Heart left ventricle (tissue), 16 donors: ENCODE results near the gene DAB2. TPM values are rescaled to one million over a fixed set of nuclear protein-coding genes. Genes with fewer than 3 reads are reported as not detected.

Source experiments
- ATAC-seq, 4 donors: fragments of 200-7000 bp; cut with Tn5 transposase; one replicate each; pipeline ENCODE4 v1.9.1; 2020 to 2022; ENCODE audit warnings: moderate library complexity in 4 of 4, mild to moderate bottlenecking in 3 of 4, moderate number of reproducible peaks in 1 of 4
- DNase-seq, 5 donors: peaks; one replicate each; pipeline ENCODE4 v3.0.0-alpha.2; 2020
- H3K27ac ChIP-seq, 12 donors: fragments of 200-600 bp; sonication (generic) in 4 of 12; one replicate each; pipeline versions ENCODE4 v1.5.0 to v1.8.0; 2016 to 2022; ENCODE audit warnings: mild to moderate bottlenecking in 2 of 12
- H3K27me3 ChIP-seq, 9 donors: fragments of 200-600 bp; sonication (generic) in 2 of 9; one replicate each; pipeline versions ENCODE4 v1.5.1 to v1.8.0; 2016 to 2022; ENCODE audit warnings: mild to moderate bottlenecking in 3 of 9
- H3K36me3 ChIP-seq, 9 donors: fragments of 200-600 bp; sonication (generic) in 2 of 9; one replicate each; pipeline versions ENCODE4 v1.5.0 to v1.8.0; 2018 to 2022; ENCODE audit warnings: mild to moderate bottlenecking in 2 of 9
- H3K4me1 ChIP-seq, 12 donors: fragments of 200-600 bp; sonication (generic) in 4 of 12; one replicate each; pipeline versions ENCODE4 v1.5.0 to v1.8.0; 2016 to 2022; ENCODE audit warnings: mild to moderate bottlenecking in 3 of 12
- H3K4me3 ChIP-seq, 12 donors: fragments of 200-600 bp; sonication (generic) in 4 of 12; one replicate each; pipeline versions ENCODE4 v1.5.0 to v1.8.0; 2017 to 2022; ENCODE audit warnings: mild to moderate bottlenecking in 9 of 12, moderate library complexity in 4 of 12
- H3K9me3 ChIP-seq, 12 donors: fragments of 200-600 bp; sonication (generic) in 4 of 12; one replicate each; pipeline versions ENCODE4 v1.5.0 to v1.8.0; 2016 to 2022; ENCODE audit warnings: mild to moderate bottlenecking in 1 of 12
- POLR2A ChIP-seq, 2 donors: fragments of 450-650 bp; IDR thresholded peaks; one replicate each; pipeline ENCODE4 v1.6.1; 2017; ENCODE audit warnings: antibody characterized with exemption in 2 of 2, mild to moderate bottlenecking in 2 of 2, moderate library complexity in 2 of 2
- WGBS, 4 donors: extraction: QIAGEN DNeasy Blood & Tissue Kit in 2 of 4; methylation state at CpG; one replicate each; pipeline versions ENCODE4 v1.1.5 to v1.1.7; 2013 to 2018; 5-methylcytosine and 5-hydroxymethylcytosine counted together
- intact Hi-C, 10 donors: fragments of 100-400 bp; cut with DNase I; formaldehyde crosslinking; loops; one replicate each; pipeline versions ENCODE4 v1.11.1 to v1.14.2; 2022
- polyA plus RNA-seq, 2 donors: library from polyadenylated mRNA; stranded (reverse); fragments of 200-250 nt; gene quantifications; one replicate each; pipeline ENCODE4 v1.2.3, GENCODE V29; 2013
- total RNA-seq, 9 donors: library from RNA; depleted of rRNA in 2 of 9; stranded (reverse); fragments of >200 nt in 2 of 9; fragmentation: NEBNext Ultra II Directional in 3 of 9; extraction: Animal tissue kit (Norgen Biotek cat#: 25700) in 3 of 9; gene quantifications; one replicate each; pipeline versions ENCODE4 v1.1.0 to v1.2.4, GENCODE V29; 2016 to 2023
- TF ChIP-seq, protein P1 (sequence below), 12 donors: fragments of 200-600 bp; sonication (generic) in 4 of 12; IDR thresholded peaks; one replicate each; pipeline versions ENCODE4 v1.5.0 to v1.8.0; 2018 to 2022; ENCODE audit warnings: antibody characterized with exemption in 12 of 12, mild to moderate bottlenecking in 5 of 12
- donor health status: ischemic (EF 13 %, LVEDD 7.1; RV severe dilation, severe dysfunction).
- donor health status: healthy with polysubstance abuse.
- donor health status: DM: no; HTN: yes; CAD: no.
- donor health status: DM: no; HTN: no; CAD: no.
- donor health status: ischemic (EF 25% LVEDD 6.9; RV normal size, moderate dysfunction).
- donor health status: ischemic (EF 25% LVEDD 5.7; RV mildly dilated, moderate dysfunction).
- donor health status: healthy.
- donor health status: DM: yes; HTN: yes; CAD: no.
- donor health status: ischemic (EF 35%, LVEDD 5.7; RV mildly dilated, moderate dysfunction).
- donor health status: nonischemic (EF 11% LVEDD 7.7; RV severe dilation, severe dysfunction).
- donor health status: DM: yes; HTN: yes; CAD: no.
- donor health status: PGD.
- donor health status: ischemic (EF 29% LVEDD 5.4; RV normal size, mild dysfunction).
- donor health status: nonischemic (EF 23%, LVEDD 6.1; RV moderate dilation, normal function).

The DAB2 gene
- total and polyA plus RNA-seq, 11 donors: 7.8 to 157 (median 24.9) TPM

GRCh38 chr5:39426746-39427105 is 1.9 kb upstream of the DAB2 start:
- Histone ChIP-seq H3K4me1 (peaks cover 0 to 39% (median 28%) of the 10 kb centered on the region in 12 donors), H3K4me3 (peak overlapping the region in 2 of 12 donors; percentile 68 to 76), H3K27me3 (peaks cover 0 to 5% (median 0%) of the 10 kb centered on the region in 9 donors), H3K36me3 (no peaks in the 10 kb centered on the region), H3K27ac (peak overlapping the region in 11 of 12 donors; percentile 6 to 91 (median 74)), H3K9me3 (no peaks in the 10 kb centered on the region)
- DNase-seq (no peak), ATAC-seq (no peak)
- TF ChIP-seq, protein P1, sequence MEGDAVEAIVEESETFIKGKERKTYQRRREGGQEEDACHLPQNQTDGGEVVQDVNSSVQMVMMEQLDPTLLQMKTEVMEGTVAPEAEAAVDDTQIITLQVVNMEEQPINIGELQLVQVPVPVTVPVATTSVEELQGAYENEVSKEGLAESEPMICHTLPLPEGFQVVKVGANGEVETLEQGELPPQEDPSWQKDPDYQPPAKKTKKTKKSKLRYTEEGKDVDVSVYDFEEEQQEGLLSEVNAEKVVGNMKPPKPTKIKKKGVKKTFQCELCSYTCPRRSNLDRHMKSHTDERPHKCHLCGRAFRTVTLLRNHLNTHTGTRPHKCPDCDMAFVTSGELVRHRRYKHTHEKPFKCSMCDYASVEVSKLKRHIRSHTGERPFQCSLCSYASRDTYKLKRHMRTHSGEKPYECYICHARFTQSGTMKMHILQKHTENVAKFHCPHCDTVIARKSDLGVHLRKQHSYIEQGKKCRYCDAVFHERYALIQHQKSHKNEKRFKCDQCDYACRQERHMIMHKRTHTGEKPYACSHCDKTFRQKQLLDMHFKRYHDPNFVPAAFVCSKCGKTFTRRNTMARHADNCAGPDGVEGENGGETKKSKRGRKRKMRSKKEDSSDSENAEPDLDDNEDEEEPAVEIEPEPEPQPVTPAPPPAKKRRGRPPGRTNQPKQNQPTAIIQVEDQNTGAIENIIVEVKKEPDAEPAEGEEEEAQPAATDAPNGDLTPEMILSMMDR (IDR thresholded peaks at IDR 0.05): no peak
- no peak for TF ChIP-seq POLR2A (IDR thresholded peaks at IDR 0.05)
- intact Hi-C loops: loop anchor here in 5 of 10 donors (5.0 to 10.0 kb wide), 5 partner anchors 78 to 121 kb away; no protein-coding TSS in a partner anchor
- WGBS, 4 donors: 29 to 41% (median 32%) methylated on average over 3 of the region's 3 CpGs

DNA sequence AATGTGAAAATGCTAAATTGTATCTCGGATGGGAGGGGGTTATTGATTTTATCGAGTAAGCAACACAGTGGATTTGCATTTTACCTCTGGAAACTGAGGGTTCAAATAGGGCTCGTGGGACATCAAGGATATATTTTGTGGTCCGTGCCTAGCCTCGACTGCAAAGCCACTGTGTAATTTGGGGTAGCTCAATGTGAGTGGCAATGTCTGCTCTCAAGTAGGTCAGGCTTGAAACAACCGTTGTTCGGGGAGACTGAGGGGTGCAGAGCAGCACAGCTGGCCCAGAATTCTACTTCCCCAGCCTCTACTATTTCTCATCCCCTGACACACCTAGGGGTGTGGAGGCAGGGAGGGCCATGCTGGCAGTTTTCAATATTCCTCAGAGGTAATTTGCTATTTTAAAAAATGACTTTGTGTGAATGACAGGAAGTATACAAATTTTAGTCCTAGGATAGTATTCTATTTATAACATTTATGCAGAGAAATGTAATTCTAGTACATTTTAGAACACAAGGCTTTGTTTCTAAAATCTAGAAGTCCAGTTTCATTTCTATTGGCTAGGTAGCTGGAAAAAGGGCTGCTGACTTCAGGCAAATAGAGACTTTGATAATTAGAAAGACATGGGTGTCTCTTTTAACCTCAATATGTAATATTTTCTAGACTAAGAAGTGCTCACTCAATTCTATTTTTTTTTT is 1.4 kb upstream of the DAB2 start:
- peak in 2 of 4 donors; percentile 1 to 12 for ATAC-seq
- DNase-seq: no peak
- TF ChIP-seq, protein P1 (IDR thresholded peaks at IDR 0.05): no peak
- TF ChIP-seq POLR2A (IDR thresholded peaks at IDR 0.05): no peak
- peaks cover 0 to 5% (median 0%) of the 10 kb centered on the region in 9 donors for H3K27me3 ChIP-seq
- peak overlapping the region in 7 of 12 donors; percentile 65 to 76 (median 70) for H3K4me3 ChIP-seq
- peaks cover 0 to 44% (median 32%) of the 10 kb centered on the region in 12 donors for H3K4me1 ChIP-seq
- H3K9me3 ChIP-seq: no peaks in the 10 kb centered on the region
- intact Hi-C loops: loop anchor here in 5 of 10 donors (5.0 to 10.0 kb wide), 5 partner anchors 79 to 121 kb away; no protein-coding TSS in a partner anchor
- 38 to 59% (median 53%) methylated on average over 7 of the region's 7 CpGs for WGBS, 4 donors
- H3K36me3 ChIP-seq: no peaks in the 10 kb centered on the region
- H3K27ac ChIP-seq: peak overlapping the region in 11 of 12 donors; percentile 6 to 91 (median 74)

GRCh38 chr5:39423331-39423751 is 1.4 kb downstream of the DAB2 start:
- Histone ChIP-seq H3K9me3 (no peaks in the 10 kb centered on the region), H3K4me1 (peaks cover 0 to 72% (median 49%) of the 10 kb centered on the region in 12 donors), H3K4me3 (peak overlapping the region; percentile 27 to 76 (median 66)), H3K27me3 (no peaks in the 10 kb centered on the region), H3K27ac (peak overlapping the region; percentile 67 to 91 (median 82)), H3K36me3 (no peaks in the 10 kb centered on the region)
- ATAC-seq: no peak
- 55 to 68% (median 63%) methylated on average over 2 of the region's 2 CpGs for WGBS, 4 donors
- TF ChIP-seq, protein P1 (IDR thresholded peaks at IDR 0.05): no peak
- no peak for TF ChIP-seq POLR2A (IDR thresholded peaks at IDR 0.05)
- DNase-seq: peak in 2 of 5 donors; percentile 23 to 33
- intact Hi-C loops: loop anchor here in 9 of 10 donors (5.0 to 10.0 kb wide), 9 partner anchors 41 to 124 kb away; no protein-coding TSS in a partner anchor

- intact Hi-C loops: loop anchor here in 9 of 10 donors (5.0 to 10.0 kb wide), 9 partner anchors 41 to 124 kb away; no protein-coding TSS in a partner anchor
- TF ChIP-seq, protein P1 (IDR thresholded peaks at IDR 0.05): no peak
- no peak for TF ChIP-seq POLR2A (IDR thresholded peaks at IDR 0.05)
- no peak for ATAC-seq
- H3K4me3 ChIP-seq: peak overlapping the region in 11 of 12 donors; percentile 27 to 76 (median 68)
- H3K36me3 ChIP-seq: peaks cover 0 to 5% (median 0%) of the 10 kb centered on the region in 9 donors
- DNase-seq: no peak
- 55 to 67% (median 59%) methylated on average over 2 of the region's 2 CpGs for WGBS, 4 donors
- H3K27ac ChIP-seq: peak overlapping the region in 11 of 12 donors; percentile 67 to 91 (median 82)
- H3K9me3 ChIP-seq: no peaks in the 10 kb centered on the region
- H3K4me1 ChIP-seq: peaks cover 0 to 77% (median 49%) of the 10 kb centered on the region in 12 donors
- no peaks in the 10 kb centered on the region for H3K27me3 ChIP-seq
These were observed 2.0 kb downstream of the DAB2 start for GRCh38 chr5:39422728-39423285.
